Mammary epithelial cell (primary cell): Measurements from ENCODE around the gene LMF2.

Experiments used
- EZH2 ChIP-seq: IDR thresholded peaks from 2 replicates; pipeline ENCODE4 v1.6.1; 2012; ENCODE audit warnings: low read length, inconsistent platforms, borderline replicate concordance
- TF ChIP-seq, protein P1 (sequence below), 2 donors: IDR thresholded peaks in 1 of 2; conservative IDR thresholded peaks in 1 of 2; 2 replicates each; pipeline ENCODE4 v1.5.1; 2011 to 2012; ENCODE audit warnings: inconsistent platforms in 2 of 2, low read length in 2 of 2, mild to moderate bottlenecking in 2 of 2, control low read depth in 1 of 2, low read depth in 1 of 2; ENCODE audit not compliant: insufficient read depth in 1 of 2; ENCODE audit errors: extremely low read depth in 1 of 2

DNA sequence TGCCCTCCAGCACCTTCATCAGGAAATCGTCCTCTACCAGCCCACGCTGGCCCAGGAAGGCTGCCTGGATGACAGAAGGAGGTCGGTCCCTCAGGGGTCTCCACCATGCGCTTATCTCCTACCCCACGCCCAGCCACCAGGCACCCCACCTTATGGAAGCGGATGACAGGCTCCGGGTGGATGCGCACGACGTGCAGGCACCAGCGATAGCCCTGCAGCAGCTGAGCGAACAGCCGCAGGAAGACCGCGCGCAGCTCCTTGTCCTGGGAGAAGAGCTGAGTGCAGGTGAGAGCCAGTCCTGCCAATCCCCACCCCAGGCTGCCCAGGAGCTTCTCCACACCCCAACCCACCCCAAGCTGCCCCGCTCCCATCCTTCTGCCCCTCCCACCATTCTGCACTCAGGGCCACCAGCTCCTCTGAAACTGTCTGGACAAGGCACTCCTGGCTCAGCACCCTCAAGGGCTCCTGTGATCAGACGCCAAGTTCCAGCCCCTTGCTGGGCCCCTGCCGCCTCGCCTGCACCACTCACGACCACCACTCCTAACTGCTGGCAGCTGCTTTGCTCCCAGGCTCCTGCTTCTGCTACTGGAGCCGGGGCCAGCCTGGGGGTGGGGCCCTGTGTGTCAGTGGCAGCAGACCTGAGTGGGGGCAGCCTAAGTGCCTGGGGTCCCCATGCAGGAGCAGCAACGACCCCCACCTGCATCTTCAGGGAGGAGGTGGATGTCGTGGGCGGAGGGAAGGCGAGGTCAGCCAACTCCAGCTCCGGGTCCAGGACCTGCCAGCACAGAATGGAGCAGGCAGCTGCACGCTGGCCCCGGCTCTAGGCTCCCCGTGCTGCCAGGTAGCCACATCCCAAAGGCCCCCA is 42.2 kb downstream of the LMF2 start:
- TF ChIP-seq, protein P1, sequence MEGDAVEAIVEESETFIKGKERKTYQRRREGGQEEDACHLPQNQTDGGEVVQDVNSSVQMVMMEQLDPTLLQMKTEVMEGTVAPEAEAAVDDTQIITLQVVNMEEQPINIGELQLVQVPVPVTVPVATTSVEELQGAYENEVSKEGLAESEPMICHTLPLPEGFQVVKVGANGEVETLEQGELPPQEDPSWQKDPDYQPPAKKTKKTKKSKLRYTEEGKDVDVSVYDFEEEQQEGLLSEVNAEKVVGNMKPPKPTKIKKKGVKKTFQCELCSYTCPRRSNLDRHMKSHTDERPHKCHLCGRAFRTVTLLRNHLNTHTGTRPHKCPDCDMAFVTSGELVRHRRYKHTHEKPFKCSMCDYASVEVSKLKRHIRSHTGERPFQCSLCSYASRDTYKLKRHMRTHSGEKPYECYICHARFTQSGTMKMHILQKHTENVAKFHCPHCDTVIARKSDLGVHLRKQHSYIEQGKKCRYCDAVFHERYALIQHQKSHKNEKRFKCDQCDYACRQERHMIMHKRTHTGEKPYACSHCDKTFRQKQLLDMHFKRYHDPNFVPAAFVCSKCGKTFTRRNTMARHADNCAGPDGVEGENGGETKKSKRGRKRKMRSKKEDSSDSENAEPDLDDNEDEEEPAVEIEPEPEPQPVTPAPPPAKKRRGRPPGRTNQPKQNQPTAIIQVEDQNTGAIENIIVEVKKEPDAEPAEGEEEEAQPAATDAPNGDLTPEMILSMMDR (conservative IDR thresholded peaks at IDR 0.05 in 1 of 2, IDR thresholded peaks at IDR 0.05 in 1 of 2; ENCODE audit: extremely low read depth in 1 of 2, insufficient read depth in 1 of 2, low read depth in 1 of 2, low read length in 2 of 2) = no peak
- no peak for TF ChIP-seq EZH2
